ENCODE data around the gene FSTL4. TPM values are rescaled to one million over a fixed set of nuclear protein-coding genes. Genes with fewer than 3 reads are reported as not detected.

FSTL4 gene
- total RNA-seq, 1 experiment from 2014 or later: 0.12 TPM

- CTCF ChIA-PET: interaction anchor here (0.6 kb wide), 2 partner anchors 137 to 1335 kb away, joined by 3 read pairs; no protein-coding TSS in a partner anchor
- no peak for DNase-seq (ENCODE audit: unreplicated experiment)
- POLR2A ChIA-PET: no interaction called here
- H3K36me3 Mint-ChIP-seq (ENCODE audit: insufficient read depth, unreplicated experiment): no peaks in the 10 kb centered on the region
- no TSS peak for BruUV-seq (replicated peaks)
- no peaks in the 10 kb centered on the region for H3K4me1 Mint-ChIP-seq (ENCODE audit: insufficient read depth, unreplicated experiment)
- peaks cover 57% of the 10 kb centered on the region for H3K27me3 Mint-ChIP-seq (ENCODE audit: insufficient read depth, unreplicated experiment)
- H3K9me3 Mint-ChIP-seq (ENCODE audit: unreplicated experiment): no peaks in the 10 kb centered on the region
- intact Hi-C loops (cut with micrococcal nuclease): no loop called here
- no peak for TF ChIP-seq CTCF (IDR thresholded peaks at IDR 0.05; ENCODE audit: unreplicated experiment)
- no peak overlapping the region for H3K4me3 Mint-ChIP-seq (ENCODE audit: unreplicated experiment)
- no peak overlapping the region for H3K27ac Mint-ChIP-seq (ENCODE audit: low read depth, unreplicated experiment)
These were observed 114.6 kb downstream of the FSTL4 start for GRCh38 chr5:133497608-133498348.

- Mint-ChIP-seq H3K4me1 (ENCODE audit: insufficient read depth, unreplicated experiment) (no peaks in the 10 kb centered on the region), H3K4me3 (ENCODE audit: unreplicated experiment) (no peak overlapping the region), H3K27ac (ENCODE audit: low read depth, unreplicated experiment) (no peak overlapping the region), H3K27me3 (ENCODE audit: insufficient read depth, unreplicated experiment) (peaks cover 46% of the 10 kb centered on the region), H3K36me3 (ENCODE audit: insufficient read depth, unreplicated experiment) (no peaks in the 10 kb centered on the region), H3K9me3 (ENCODE audit: unreplicated experiment) (no peaks in the 10 kb centered on the region)
- intact Hi-C loops (cut with micrococcal nuclease): no loop called here
- no peak for TF ChIP-seq CTCF (IDR thresholded peaks at IDR 0.05; ENCODE audit: unreplicated experiment)
- ChIA-PET POLR2A (no interaction called here), CTCF (interaction anchor here (0.6 kb wide), 1 partner anchor 20 kb away, joined by 3 read pairs; no protein-coding TSS in a partner anchor)
- BruUV-seq (replicated peaks): no TSS peak
- DNase-seq (ENCODE audit: unreplicated experiment): no peak
These were observed 115.7 kb downstream of the FSTL4 start for GRCh38 chr5:133496631-133497030.

GRCh38 chr5:133494923-133495246 is 117.5 kb downstream of the FSTL4 start:
- ChIA-PET CTCF (interaction anchor here (0.5 to 1.2 kb wide), 2 partner anchors 9 to 49 kb away, joined by 3 to 5 read pairs; no protein-coding TSS in a partner anchor), POLR2A (no interaction called here)
- Mint-ChIP-seq H3K4me1 (ENCODE audit: insufficient read depth, unreplicated experiment) (no peaks in the 10 kb centered on the region), H3K4me3 (ENCODE audit: unreplicated experiment) (no peak overlapping the region), H3K9me3 (ENCODE audit: unreplicated experiment) (peaks cover 8% of the 10 kb centered on the region), H3K27me3 (ENCODE audit: insufficient read depth, unreplicated experiment) (peaks cover 28% of the 10 kb centered on the region), H3K36me3 (ENCODE audit: insufficient read depth, unreplicated experiment) (no peaks in the 10 kb centered on the region), H3K27ac (ENCODE audit: low read depth, unreplicated experiment) (no peak overlapping the region)
- TF ChIP-seq CTCF (IDR thresholded peaks at IDR 0.05; ENCODE audit: unreplicated experiment): no peak
- DNase-seq (ENCODE audit: unreplicated experiment): no peak
- intact Hi-C loops (cut with micrococcal nuclease): no loop called here
- BruUV-seq (replicated peaks): no TSS peak

DNA sequence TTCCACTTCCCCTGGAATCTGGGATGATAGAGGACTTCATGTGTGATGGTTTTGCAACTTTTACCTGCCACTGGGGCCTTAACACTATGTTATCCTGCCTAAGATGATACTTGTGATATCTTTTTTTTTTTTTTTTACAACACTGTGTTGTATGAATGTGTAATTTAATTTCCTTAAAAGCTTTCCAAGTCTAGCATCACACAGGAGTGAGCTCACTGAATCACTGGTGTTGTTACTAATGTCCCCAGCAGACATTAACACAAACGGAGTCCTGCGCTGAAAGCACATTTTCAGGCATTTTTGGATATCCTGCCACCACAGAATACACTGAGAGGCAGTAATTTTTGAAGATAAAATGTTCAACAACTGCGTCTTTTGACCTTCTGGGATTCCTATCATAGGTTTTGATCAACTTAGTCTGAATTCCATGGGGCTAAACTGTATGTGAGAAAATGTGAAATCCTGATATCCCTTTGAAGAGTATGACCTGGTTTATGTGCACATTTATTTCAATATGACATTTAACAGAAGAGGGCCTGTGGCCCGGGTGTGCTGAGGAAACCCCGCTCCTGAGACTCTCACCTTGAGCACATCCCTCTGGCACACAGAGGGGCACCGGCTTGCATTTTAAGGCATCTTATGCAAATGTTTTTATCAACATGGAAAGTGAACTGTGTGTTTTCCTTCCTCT is 118.0 kb downstream of the FSTL4 start:
- H3K36me3 Mint-ChIP-seq (ENCODE audit: insufficient read depth, unreplicated experiment): no peaks in the 10 kb centered on the region
- no peak for TF ChIP-seq CTCF (IDR thresholded peaks at IDR 0.05; ENCODE audit: unreplicated experiment)
- intact Hi-C loops (cut with micrococcal nuclease): no loop called here
- H3K4me3 Mint-ChIP-seq (ENCODE audit: unreplicated experiment): no peak overlapping the region
- POLR2A ChIA-PET: no interaction called here
- H3K9me3 Mint-ChIP-seq (ENCODE audit: unreplicated experiment): peaks cover 8% of the 10 kb centered on the region
- peaks cover 23% of the 10 kb centered on the region for H3K27me3 Mint-ChIP-seq (ENCODE audit: insufficient read depth, unreplicated experiment)
- BruUV-seq (replicated peaks): no TSS peak
- DNase-seq (ENCODE audit: unreplicated experiment): no peak
- CTCF ChIA-PET: interaction anchor here (0.5 to 0.6 kb wide), 2 partner anchors 49 to 273 kb away, joined by 5 read pairs; no protein-coding TSS in a partner anchor
- H3K27ac Mint-ChIP-seq (ENCODE audit: low read depth, unreplicated experiment): no peak overlapping the region
- H3K4me1 Mint-ChIP-seq (ENCODE audit: insufficient read depth, unreplicated experiment): no peaks in the 10 kb centered on the region
